Activated CD8-positive, alpha-beta T cell treated with anti-CD3 and anti-CD28 coated beads, Interleukin-2, amount 10 ng/mL, durations not matched to agents 7 days and 5 days (primary cell): ENCODE results near the gene NBPF3. TPM values are rescaled to one million over a fixed set of nuclear protein-coding genes. Genes with fewer than 3 reads are reported as not detected.
"Not testable (repeated sequence)": the region's sequence is repeated elsewhere in the genome, so short reads cannot be mapped to it uniquely, and the experiment has no call there.

ENCODE experiments used
- ATAC-seq: fragments of 150-1000 bp; cut with Tn5 transposase; one replicate; pipeline ENCODE4 v1.10.0; 2021; ENCODE audit warnings: moderate library complexity
- CTCF ChIA-PET: fragments of 350-600 bp; sonication (Branson Sonifier 250); formaldehyde crosslinking; loops from one replicate; lab custom pipeline; 2021; ENCODE audit warnings: antibody characterized with exemption; lab: Charles Lee
- POLR2A ChIA-PET: fragments of 350-600 bp; sonication (Branson Sonifier 250); formaldehyde crosslinking; loops from one replicate; lab custom pipeline; 2021; ENCODE audit warnings: antibody characterized with exemption; lab: Charles Lee
- DNase-seq: peaks from one replicate; pipeline ENCODE4 v3.0.0-alpha.2; 2020
- H3K27ac Mint-ChIP-seq: one replicate; pipeline ENCODE4 v1.8.0; 2021; ENCODE audit warnings: mild to moderate bottlenecking, mixed read lengths
- H3K27me3 Mint-ChIP-seq: one replicate; pipeline ENCODE4 v1.8.0; 2021; ENCODE audit warnings: low read depth, mixed read lengths
- H3K36me3 Mint-ChIP-seq: one replicate; pipeline ENCODE4 v1.8.0; 2021; ENCODE audit warnings: low read depth, mixed read lengths
- H3K4me1 Mint-ChIP-seq: one replicate; pipeline ENCODE4 v1.8.0; 2021; ENCODE audit warnings: low read depth, mixed read lengths
- H3K4me3 Mint-ChIP-seq: one replicate; pipeline ENCODE4 v1.8.0; 2021; ENCODE audit warnings: mild to moderate bottlenecking, mixed read lengths
- H3K9me3 Mint-ChIP-seq: one replicate; pipeline ENCODE4 v1.8.0; 2022; ENCODE audit warnings: mixed read lengths; ENCODE audit not compliant: insufficient read depth
- total RNA-seq, 2 experiments: library from RNA; stranded (reverse); gene quantifications; one replicate each; pipeline ENCODE4 v1.2.3, GENCODE V29; 2021

The NBPF3 gene
- 1 to 10 TPM; 5.1 to 5.7 TPM for total RNA-seq

- Mint-ChIP-seq H3K27me3 (peaks cover 38% of the 10 kb centered on the region), H3K36me3 (peaks cover 2% of the 10 kb centered on the region), H3K27ac (peak within 1 kb of the TSS; percentile 85), H3K4me1 (peaks cover 22% of the 10 kb centered on the region), H3K4me3 (peak within 1 kb of the TSS; percentile 85), H3K9me3 (no peaks in the 10 kb centered on the region)
- ATAC-seq: peak; percentile 97
- DNase-seq: peak; percentile 88
- ChIA-PET CTCF (no interaction called here), POLR2A (no interaction called here)
Observed at GRCh38 chr1:21439721-21440629, at the start of gene NBPF3. NBPF3 (plus strand) TSS chr1:21440137; CDS start chr1:21445087, 4,950 bp downstream.

- ChIA-PET POLR2A (no interaction called here), CTCF (no interaction called here)
- Mint-ChIP-seq H3K27ac (no peak overlapping the region), H3K27me3 (peaks cover 15% of the 10 kb centered on the region), H3K9me3 (no peaks in the 10 kb centered on the region), H3K4me3 (no peak overlapping the region), H3K36me3 (no peaks in the 10 kb centered on the region), H3K4me1 (no peaks in the 10 kb centered on the region)
- ATAC-seq: no peak
- no peak for DNase-seq
Observed at GRCh38 chr1:21391497-21391896, 48.4 kb upstream of the NBPF3 start.

- no peak overlapping the region for H3K27ac Mint-ChIP-seq
- POLR2A ChIA-PET: no interaction called here
- H3K27me3 Mint-ChIP-seq: peaks cover 14% of the 10 kb centered on the region
- ATAC-seq (no peak), DNase-seq (no peak)
- peaks cover 2% of the 10 kb centered on the region for H3K4me1 Mint-ChIP-seq
- CTCF ChIA-PET: no interaction called here
- no peak overlapping the region for H3K4me3 Mint-ChIP-seq
- H3K36me3 Mint-ChIP-seq: no peaks in the 10 kb centered on the region
- H3K9me3 Mint-ChIP-seq: no peaks in the 10 kb centered on the region
Observed at GRCh38 chr1:21392587-21393263, 47.2 kb upstream of the NBPF3 start.

DNA sequence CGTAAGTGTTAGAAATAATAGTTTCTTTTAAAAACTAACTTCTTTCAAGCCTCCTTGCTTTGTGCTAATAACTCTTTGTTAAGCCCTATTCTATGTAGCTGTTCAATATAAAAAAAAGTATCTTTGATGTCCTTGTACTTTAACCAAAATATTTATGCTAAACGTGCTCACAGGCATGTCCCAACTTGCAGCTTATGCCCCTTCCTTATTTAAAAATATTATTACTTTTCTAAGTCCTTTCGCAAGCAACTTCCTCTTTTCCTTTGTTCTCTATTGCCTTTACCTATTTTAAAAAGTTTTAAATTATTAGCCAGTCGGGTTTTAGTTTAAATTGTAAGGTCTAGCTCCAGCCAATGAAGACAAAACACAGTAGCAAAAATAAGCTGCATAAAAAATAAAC is 43.4 kb upstream of the NBPF3 start:
- Mint-ChIP-seq H3K27me3 (peaks cover 30% of the 10 kb centered on the region), H3K4me1 (peaks cover 13% of the 10 kb centered on the region), H3K27ac (no peak overlapping the region), H3K4me3 (no peak overlapping the region), H3K36me3 (no peaks in the 10 kb centered on the region), H3K9me3 (no peaks in the 10 kb centered on the region)
- ATAC-seq (no peak), DNase-seq (no peak)
- CTCF ChIA-PET: no interaction called here
- POLR2A ChIA-PET: no interaction called here

GRCh38 chr1:21397813-21398188 is 42.1 kb upstream of the NBPF3 start:
- Mint-ChIP-seq H3K9me3 (no peaks in the 10 kb centered on the region), H3K4me3 (peak overlapping the region; percentile 53), H3K27ac (peak overlapping the region; percentile 52), H3K36me3 (no peaks in the 10 kb centered on the region), H3K4me1 (peaks cover 13% of the 10 kb centered on the region), H3K27me3 (peaks cover 24% of the 10 kb centered on the region)
- DNase-seq: peak; percentile 34
- ChIA-PET CTCF (no interaction called here), POLR2A (no interaction called here)
- peak; percentile 44 for ATAC-seq

DNA sequence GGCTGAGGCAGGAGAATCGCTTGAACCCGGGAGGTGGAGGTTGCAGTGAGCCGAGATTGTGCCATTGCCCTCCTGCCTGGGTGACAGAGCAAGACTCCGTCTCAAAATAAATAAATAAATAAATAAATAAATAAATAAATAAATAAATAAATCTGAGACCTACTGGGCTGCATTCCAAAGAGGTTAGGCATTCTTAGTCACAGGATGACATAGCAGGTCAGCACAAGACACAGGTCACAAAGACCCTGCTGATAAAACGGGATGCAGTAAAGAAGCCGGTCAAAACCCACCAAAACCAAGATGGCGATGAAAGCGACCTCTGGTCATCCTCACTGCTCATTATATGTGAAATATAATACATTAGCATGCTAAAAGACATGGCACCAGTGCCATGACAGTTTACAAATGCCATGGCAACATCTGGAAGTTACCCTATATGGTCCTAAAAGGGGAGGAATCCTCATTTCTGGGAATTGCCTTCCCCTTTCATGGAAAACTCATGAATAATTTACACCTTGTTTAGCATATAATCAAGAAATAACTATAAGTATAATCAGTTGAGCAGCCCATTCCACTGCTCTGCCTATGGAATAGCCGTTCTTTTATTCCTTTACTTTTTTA is 38.1 kb upstream of the NBPF3 start:
- CTCF ChIA-PET, H3K27ac Mint-ChIP-seq, H3K9me3 Mint-ChIP-seq, DNase-seq, H3K4me3 Mint-ChIP-seq, ATAC-seq, POLR2A ChIA-PET, H3K36me3 Mint-ChIP-seq: not testable (repeated sequence)
- peaks cover 13% of the 10 kb centered on the region for H3K4me1 Mint-ChIP-seq
- peaks cover 27% of the 10 kb centered on the region for H3K27me3 Mint-ChIP-seq

DNA sequence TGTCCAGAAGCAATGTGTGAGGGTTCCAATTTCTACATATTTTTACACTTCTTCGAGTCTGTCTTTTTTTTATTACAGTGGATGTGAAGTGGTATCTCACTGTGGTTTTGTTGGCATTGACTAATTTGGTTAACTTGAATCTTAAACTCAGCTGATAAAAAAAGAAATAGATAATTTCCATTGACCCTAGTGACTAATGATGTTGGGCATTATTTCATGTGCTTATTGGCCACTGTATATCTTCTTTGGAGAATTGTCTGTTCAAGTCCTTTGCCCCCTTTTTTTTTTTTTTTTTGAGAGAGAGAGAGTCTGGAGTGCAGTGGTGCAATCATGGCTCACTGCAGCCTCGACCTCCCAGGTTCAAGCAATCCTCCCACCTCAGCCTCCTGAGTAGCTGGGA is 33.3 kb upstream of the NBPF3 start:
- no peaks in the 10 kb centered on the region for H3K36me3 Mint-ChIP-seq
- DNase-seq (no peak), ATAC-seq (no peak)
- no peak overlapping the region for H3K4me3 Mint-ChIP-seq
- H3K4me1 Mint-ChIP-seq: no peaks in the 10 kb centered on the region
- H3K27me3 Mint-ChIP-seq: peaks cover 14% of the 10 kb centered on the region
- no peaks in the 10 kb centered on the region for H3K9me3 Mint-ChIP-seq
- ChIA-PET CTCF (no interaction called here), POLR2A (no interaction called here)
- H3K27ac Mint-ChIP-seq: no peak overlapping the region

DNA sequence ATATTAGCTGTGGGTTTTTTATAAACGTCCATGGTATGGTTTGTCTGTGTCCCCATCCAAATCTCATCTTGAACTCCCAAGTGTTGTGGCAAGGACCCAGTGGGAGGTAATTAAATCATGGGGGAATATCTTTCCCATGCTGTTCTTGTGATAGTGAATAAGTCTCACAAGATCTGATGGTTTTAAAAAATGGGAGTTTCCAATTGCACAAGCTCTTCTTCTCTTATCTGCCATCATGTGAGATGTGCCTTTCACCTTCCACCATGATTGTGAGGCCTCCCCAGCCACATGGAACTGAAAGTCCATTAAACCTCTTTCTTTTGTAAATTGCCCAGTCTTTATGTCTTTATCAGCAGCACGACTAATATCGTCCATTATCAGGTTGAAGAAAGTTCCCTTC is 30.0 kb upstream of the NBPF3 start:
- POLR2A ChIA-PET, H3K4me3 Mint-ChIP-seq, CTCF ChIA-PET, H3K9me3 Mint-ChIP-seq, ATAC-seq, H3K27ac Mint-ChIP-seq, H3K4me1 Mint-ChIP-seq, DNase-seq, H3K36me3 Mint-ChIP-seq: not testable (repeated sequence)
- H3K27me3 Mint-ChIP-seq: peaks cover 19% of the 10 kb centered on the region

DNA sequence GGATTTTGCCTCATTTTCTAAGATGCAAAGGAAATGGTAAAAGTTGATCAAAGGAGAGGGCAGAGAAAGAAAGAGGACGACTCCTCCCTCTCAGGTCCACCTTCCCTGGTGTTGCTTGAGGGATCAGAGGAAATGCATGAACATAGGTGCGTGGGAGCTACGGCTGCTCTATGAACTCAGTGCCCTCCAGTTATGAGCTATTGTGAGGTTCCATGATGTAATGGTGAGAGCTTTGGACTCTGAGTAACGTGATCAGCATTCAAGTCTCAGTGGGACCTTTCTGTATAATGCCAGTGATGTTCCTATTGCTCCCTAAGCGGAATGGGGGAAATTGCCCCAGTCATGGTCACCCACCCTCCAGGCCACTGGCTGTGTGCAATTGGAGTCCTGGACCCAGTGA is 25.9 kb upstream of the NBPF3 start:
- Mint-ChIP-seq H3K4me3 (no peak overlapping the region), H3K36me3 (no peaks in the 10 kb centered on the region), H3K4me1 (no peaks in the 10 kb centered on the region), H3K27ac (no peak overlapping the region), H3K9me3 (no peaks in the 10 kb centered on the region), H3K27me3 (peaks cover 36% of the 10 kb centered on the region)
- DNase-seq (no peak), ATAC-seq (no peak)
- POLR2A ChIA-PET: no interaction called here
- CTCF ChIA-PET: no interaction called here

DNA sequence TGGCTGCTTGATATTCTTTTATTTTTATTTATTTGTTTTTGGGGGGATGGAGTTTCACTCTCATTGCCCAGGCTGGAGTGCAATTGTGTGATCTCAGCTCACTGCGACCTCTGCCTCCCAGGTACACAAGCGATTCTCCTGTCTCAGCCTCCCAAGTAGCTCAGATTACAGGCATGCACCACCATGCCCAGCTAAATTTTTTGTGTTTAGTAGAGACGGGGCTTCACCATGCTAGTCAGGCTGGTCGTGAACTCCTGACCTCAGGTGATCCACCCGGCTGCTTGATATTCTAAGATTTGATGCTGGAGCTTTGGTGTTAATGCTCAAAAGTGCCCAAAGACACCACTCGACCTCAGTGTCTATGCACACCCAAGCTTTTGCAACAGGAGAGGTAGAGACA is 19.6 kb upstream of the NBPF3 start:
- H3K27ac Mint-ChIP-seq, H3K4me3 Mint-ChIP-seq, H3K4me1 Mint-ChIP-seq, DNase-seq, H3K9me3 Mint-ChIP-seq, CTCF ChIA-PET, ATAC-seq, POLR2A ChIA-PET, H3K36me3 Mint-ChIP-seq: not testable (repeated sequence)
- peaks cover 46% of the 10 kb centered on the region for H3K27me3 Mint-ChIP-seq

GRCh38 chr1:21421307-21421706 is 18.6 kb upstream of the NBPF3 start:
- H3K27ac Mint-ChIP-seq, H3K36me3 Mint-ChIP-seq, CTCF ChIA-PET, POLR2A ChIA-PET, H3K4me1 Mint-ChIP-seq, H3K4me3 Mint-ChIP-seq, DNase-seq, H3K9me3 Mint-ChIP-seq, ATAC-seq: not testable (repeated sequence)
- H3K27me3 Mint-ChIP-seq: peaks cover 39% of the 10 kb centered on the region
